Skeletal muscle satellite cell (primary cell): Measurements from ENCODE around the gene NRG2.

ENCODE experiments used
- H3K27me3 ChIP-seq: 2 replicates; pipeline ENCODE4 v1.7.0; 2013; ENCODE audit warnings: low read length; ENCODE audit not compliant: control insufficient read depth, insufficient read depth
- H3K36me3 ChIP-seq: 2 replicates; pipeline ENCODE4 v1.7.0; 2013; ENCODE audit warnings: mild to moderate bottlenecking, control low read depth, low read length; ENCODE audit not compliant: insufficient read depth
- H3K4me1 ChIP-seq: 2 replicates; pipeline ENCODE4 v1.7.0; 2013; ENCODE audit warnings: low read length; ENCODE audit not compliant: control insufficient read depth, insufficient read depth
- H3K4me2 ChIP-seq: 2 replicates; pipeline ENCODE4 v1.7.0; 2013; ENCODE audit warnings: mild to moderate bottlenecking, low read length
- H3K4me3 ChIP-seq: 2 replicates; pipeline ENCODE4 v1.7.0; 2013; ENCODE audit warnings: low read length
- H3K9ac ChIP-seq: 2 replicates; pipeline ENCODE4 v1.7.0; 2013; ENCODE audit warnings: mild to moderate bottlenecking, low read depth, low read length, moderate library complexity
- H3K9me3 ChIP-seq: replicated peaks from 2 replicates; pipeline ENCODE4 v1.7.0; 2013; ENCODE audit warnings: mild to moderate bottlenecking, control low read depth, low read length

Gene NRG2

GRCh38 chr5:139967353-139967752 is 75.7 kb downstream of the NRG2 start:
- no peaks in the 10 kb centered on the region for H3K4me1 ChIP-seq
- H3K36me3 ChIP-seq: no peaks in the 10 kb centered on the region
- H3K4me3 ChIP-seq: no peak overlapping the region

DNA sequence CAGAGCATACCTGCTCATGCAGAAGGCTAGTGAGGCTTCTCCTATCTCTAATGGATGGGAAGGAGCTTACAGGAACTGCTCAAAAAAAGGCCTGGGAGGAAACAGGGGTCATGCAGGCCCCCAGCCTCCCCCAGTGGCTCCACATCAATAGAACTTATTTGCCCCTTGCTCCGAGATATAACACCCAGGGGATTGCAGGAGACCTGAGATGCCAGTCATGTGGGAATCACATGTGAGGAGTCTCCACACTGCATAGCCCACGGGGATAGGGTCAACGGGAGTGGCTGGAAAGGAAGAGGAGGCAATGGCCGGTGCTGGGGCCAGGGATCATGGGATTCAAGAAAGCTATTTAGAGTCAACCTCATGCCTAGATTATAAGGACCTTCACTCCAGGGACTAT is 76.2 kb downstream of the NRG2 start:
- Histone ChIP-seq H3K4me3 (no peak overlapping the region), H3K4me1 (no peaks in the 10 kb centered on the region), H3K9me3 (no peaks in the 10 kb centered on the region), H3K9ac (no peak overlapping the region), H3K36me3 (no peaks in the 10 kb centered on the region), H3K4me2 (no peak overlapping the region), H3K27me3 (peaks cover 71% of the 10 kb centered on the region)

More at GRCh38 chr5:139967353-139967752, 75.7 kb downstream of the NRG2 start:
- peaks cover 66% of the 10 kb centered on the region for H3K27me3 ChIP-seq
- H3K9ac ChIP-seq: no peak overlapping the region
- H3K9me3 ChIP-seq: no peaks in the 10 kb centered on the region
- H3K4me2 ChIP-seq: no peak overlapping the region

- Histone ChIP-seq H3K9me3 (no peaks in the 10 kb centered on the region), H3K4me1 (no peaks in the 10 kb centered on the region), H3K36me3 (no peaks in the 10 kb centered on the region), H3K4me3 (no peak overlapping the region), H3K9ac (no peak overlapping the region), H3K4me2 (no peak overlapping the region), H3K27me3 (peaks cover 65% of the 10 kb centered on the region)
Measured at GRCh38 chr5:139964994-139965565, 78.0 kb downstream of the NRG2 start.

GRCh38 chr5:139964266-139964993 is 78.7 kb downstream of the NRG2 start:
- Histone ChIP-seq H3K9ac (no peak overlapping the region), H3K4me3 (no peak overlapping the region), H3K9me3 (no peaks in the 10 kb centered on the region), H3K36me3 (no peaks in the 10 kb centered on the region), H3K4me2 (no peak overlapping the region), H3K4me1 (no peaks in the 10 kb centered on the region), H3K27me3 (peaks cover 62% of the 10 kb centered on the region)

GRCh38 chr5:139962445-139962844 is 80.7 kb downstream of the NRG2 start:
- peaks cover 69% of the 10 kb centered on the region for H3K27me3 ChIP-seq

DNA sequence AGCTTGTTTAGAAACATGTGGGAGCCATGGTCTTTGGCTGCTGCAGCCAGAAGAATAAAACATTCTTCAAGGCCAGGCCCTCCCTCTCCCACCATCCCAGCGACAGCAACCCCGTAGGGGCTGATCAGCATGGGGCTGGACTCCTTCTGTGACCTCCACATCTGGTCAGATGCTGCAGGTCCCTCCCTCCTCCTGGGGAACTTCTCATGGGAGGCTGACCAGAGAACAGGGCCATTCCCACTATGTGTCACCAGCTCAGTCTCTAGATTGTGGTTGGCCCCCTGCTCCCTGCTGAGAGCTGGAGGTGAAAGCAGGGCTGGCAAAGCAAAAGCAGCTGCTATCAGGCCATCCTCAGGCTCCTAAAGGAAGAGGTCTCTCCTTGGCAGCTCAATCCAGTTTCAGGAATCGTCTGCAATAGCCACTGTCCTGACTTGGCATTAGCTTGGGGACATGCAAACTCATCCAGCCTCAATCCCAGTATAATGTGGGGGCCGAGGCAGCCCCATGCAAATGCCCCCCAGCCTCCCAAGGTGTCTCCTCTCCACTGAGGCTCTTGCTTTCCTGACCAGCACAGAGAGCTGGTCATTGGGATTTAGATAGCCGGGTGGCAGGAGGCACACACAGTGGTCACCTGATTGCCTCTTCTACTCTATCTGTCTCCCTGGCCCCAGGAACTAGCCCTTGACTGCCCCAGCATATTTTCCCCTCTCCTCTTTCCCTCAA is 81.5 kb downstream of the NRG2 start:
- Histone ChIP-seq H3K9ac (no peak overlapping the region), H3K4me2 (no peak overlapping the region), H3K4me1 (no peaks in the 10 kb centered on the region), H3K9me3 (no peaks in the 10 kb centered on the region), H3K4me3 (no peak overlapping the region), H3K27me3 (peaks cover 73% of the 10 kb centered on the region), H3K36me3 (no peaks in the 10 kb centered on the region)

More at GRCh38 chr5:139962445-139962844, 80.7 kb downstream of the NRG2 start:
- no peak overlapping the region for H3K4me2 ChIP-seq
- no peak overlapping the region for H3K4me3 ChIP-seq
- no peaks in the 10 kb centered on the region for H3K4me1 ChIP-seq
- no peak overlapping the region for H3K9ac ChIP-seq
- H3K9me3 ChIP-seq: no peaks in the 10 kb centered on the region
- H3K36me3 ChIP-seq: no peaks in the 10 kb centered on the region

- Histone ChIP-seq H3K4me2 (no peak overlapping the region), H3K27me3 (peaks cover 73% of the 10 kb centered on the region), H3K4me1 (no peaks in the 10 kb centered on the region), H3K4me3 (no peak overlapping the region), H3K36me3 (no peaks in the 10 kb centered on the region), H3K9ac (no peak overlapping the region), H3K9me3 (no peaks in the 10 kb centered on the region)
Measured at GRCh38 chr5:139960723-139961383, 82.2 kb downstream of the NRG2 start.

DNA sequence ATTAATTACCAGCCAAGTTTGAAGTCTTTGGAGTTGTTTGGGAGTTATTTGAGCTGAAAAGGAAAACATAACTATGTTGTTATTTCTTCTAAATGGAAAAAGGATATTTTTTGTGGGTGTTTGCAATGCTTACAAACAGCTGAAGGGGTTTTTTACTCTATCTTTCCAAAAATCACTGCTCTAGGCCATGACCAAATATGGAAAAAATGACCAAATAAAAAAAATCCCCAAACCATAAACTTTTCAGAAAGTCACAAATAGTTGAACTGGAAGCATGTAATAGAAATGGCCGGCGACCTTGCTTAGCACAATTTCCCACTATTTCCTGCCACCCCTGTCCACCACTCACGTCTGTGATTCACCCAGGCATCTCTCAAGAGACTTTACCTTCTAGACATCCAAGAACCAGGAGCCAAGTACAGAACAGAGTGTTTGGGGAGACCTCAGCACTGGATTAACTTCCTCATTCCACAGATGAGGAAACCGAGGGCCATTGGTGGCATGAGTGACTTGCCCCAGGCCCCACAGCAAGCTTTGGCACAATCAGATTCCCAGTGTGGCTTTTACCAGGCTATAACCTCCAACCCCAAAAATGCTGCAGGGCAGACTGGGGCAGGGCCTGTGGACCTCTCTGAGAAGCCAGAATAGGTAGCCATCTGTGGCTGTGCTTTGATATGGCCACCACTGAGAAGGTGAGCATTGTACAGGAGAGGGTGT is 84.5 kb downstream of the NRG2 start:
- Histone ChIP-seq H3K4me3 (no peak overlapping the region), H3K9ac (no peak overlapping the region), H3K36me3 (no peaks in the 10 kb centered on the region), H3K4me2 (no peak overlapping the region), H3K9me3 (no peaks in the 10 kb centered on the region), H3K27me3 (peaks cover 72% of the 10 kb centered on the region), H3K4me1 (no peaks in the 10 kb centered on the region)

GRCh38 chr5:139956342-139956741 is 86.8 kb downstream of the NRG2 start:
- H3K4me2 ChIP-seq: no peak overlapping the region
- no peak overlapping the region for H3K9ac ChIP-seq
- no peaks in the 10 kb centered on the region for H3K36me3 ChIP-seq
- H3K27me3 ChIP-seq: peaks cover 63% of the 10 kb centered on the region
- no peaks in the 10 kb centered on the region for H3K9me3 ChIP-seq
- H3K4me1 ChIP-seq: no peaks in the 10 kb centered on the region
- H3K4me3 ChIP-seq: no peak overlapping the region

- Histone ChIP-seq H3K36me3 (no peaks in the 10 kb centered on the region), H3K9me3 (no peaks in the 10 kb centered on the region), H3K4me2 (no peak overlapping the region), H3K4me3 (no peak overlapping the region), H3K27me3 (peaks cover 68% of the 10 kb centered on the region), H3K9ac (no peak overlapping the region), H3K4me1 (no peaks in the 10 kb centered on the region)
Measured at GRCh38 chr5:139955616-139956273, 87.4 kb downstream of the NRG2 start.
